ENCODE measurements around the gene CFAP97.
"Not testable (repeated sequence)": the region's sequence is repeated elsewhere in the genome, so short reads cannot be mapped to it uniquely, and the experiment has no call there.

CFAP97 gene

GRCh38 chr4:185221912-185222311 is 18.1 kb upstream of the CFAP97 start:
- DNase-seq: no peak

GRCh38 chr4:185221491-185221890 is 17.7 kb upstream of the CFAP97 start:
- DNase-seq: no peak

- DNase-seq: peak in 1 of 2 donors; percentile 76
Observed at GRCh38 chr4:185219551-185220344, 15.9 kb upstream of the CFAP97 start.

GRCh38 chr4:185218312-185218711 is 14.5 kb upstream of the CFAP97 start:
- no peak for DNase-seq

DNA sequence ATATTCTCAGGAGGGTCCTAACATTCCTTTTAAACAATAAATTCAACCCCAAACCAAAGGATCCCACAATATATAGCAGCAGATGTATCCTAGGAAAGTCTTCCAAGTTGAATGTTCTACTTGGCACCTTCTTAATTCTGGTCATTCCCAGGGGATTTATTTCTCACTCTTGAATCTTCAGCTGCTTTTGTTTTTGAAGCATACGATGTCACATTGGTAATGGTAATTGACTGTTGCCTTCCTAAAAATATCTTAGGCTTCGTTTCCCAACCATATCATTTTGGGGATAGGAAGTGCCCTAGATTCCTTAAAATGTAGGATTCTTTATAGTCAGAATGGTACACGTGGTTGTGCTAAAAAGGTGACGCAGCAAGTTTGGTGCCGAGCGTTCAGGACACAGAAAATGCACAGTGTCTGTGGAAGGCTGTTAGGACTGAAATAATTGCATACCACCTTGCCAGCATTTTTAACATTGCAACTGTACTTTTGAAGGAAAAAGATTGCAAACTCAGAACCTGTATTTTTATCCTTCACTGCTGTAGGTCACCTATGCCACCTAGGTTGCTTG is 13.7 kb upstream of the CFAP97 start:
- no peak for DNase-seq

- no peak for DNase-seq
Observed at GRCh38 chr4:185215261-185215660, 11.5 kb upstream of the CFAP97 start.

- DNase-seq: peak in 1 of 2 donors; percentile 65
Observed at GRCh38 chr4:185213877-185214276, 10.1 kb upstream of the CFAP97 start.

DNA sequence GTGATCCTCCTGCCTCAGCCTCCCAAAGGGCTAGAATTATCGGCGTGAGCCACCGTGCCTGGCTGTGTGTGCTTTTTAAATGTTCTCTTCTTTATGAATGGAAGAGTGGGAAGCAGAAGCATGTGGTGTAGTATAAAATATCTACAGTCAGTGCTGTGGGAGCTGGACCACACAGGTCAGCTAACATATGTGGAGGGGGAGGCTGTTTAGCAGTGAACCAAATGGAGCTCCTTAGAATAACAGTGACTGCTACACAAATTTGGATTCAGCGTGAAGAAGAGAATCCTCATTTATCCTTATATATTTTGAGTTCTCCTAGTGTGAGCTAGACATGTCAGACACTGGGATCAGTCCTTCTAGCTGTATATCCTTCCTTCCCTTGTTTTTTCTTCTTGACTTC is 8.8 kb upstream of the CFAP97 start:
- DNase-seq: no peak

DNA sequence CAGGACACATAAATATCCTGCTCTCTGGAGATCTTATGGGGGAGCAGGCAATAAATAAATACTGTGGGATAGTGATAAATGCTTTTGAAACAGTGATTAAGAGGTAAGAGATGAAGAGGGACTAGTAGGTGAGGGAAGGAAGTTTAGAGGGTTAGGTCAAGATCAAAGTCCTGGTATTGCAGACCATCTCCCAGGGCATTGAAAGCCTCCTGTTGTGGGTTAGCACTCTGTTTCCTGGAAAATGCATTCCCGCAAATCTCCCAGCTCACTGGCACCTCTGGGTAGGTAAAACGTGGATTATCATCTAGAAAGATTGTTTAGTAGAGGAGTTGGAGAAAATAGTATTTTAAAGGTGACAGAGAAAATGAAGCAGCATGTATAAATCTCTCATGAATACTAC is 7.8 kb upstream of the CFAP97 start:
- no peak for DNase-seq

- no peak for DNase-seq
Observed at GRCh38 chr4:185211035-185211434, 7.2 kb upstream of the CFAP97 start.

DNA sequence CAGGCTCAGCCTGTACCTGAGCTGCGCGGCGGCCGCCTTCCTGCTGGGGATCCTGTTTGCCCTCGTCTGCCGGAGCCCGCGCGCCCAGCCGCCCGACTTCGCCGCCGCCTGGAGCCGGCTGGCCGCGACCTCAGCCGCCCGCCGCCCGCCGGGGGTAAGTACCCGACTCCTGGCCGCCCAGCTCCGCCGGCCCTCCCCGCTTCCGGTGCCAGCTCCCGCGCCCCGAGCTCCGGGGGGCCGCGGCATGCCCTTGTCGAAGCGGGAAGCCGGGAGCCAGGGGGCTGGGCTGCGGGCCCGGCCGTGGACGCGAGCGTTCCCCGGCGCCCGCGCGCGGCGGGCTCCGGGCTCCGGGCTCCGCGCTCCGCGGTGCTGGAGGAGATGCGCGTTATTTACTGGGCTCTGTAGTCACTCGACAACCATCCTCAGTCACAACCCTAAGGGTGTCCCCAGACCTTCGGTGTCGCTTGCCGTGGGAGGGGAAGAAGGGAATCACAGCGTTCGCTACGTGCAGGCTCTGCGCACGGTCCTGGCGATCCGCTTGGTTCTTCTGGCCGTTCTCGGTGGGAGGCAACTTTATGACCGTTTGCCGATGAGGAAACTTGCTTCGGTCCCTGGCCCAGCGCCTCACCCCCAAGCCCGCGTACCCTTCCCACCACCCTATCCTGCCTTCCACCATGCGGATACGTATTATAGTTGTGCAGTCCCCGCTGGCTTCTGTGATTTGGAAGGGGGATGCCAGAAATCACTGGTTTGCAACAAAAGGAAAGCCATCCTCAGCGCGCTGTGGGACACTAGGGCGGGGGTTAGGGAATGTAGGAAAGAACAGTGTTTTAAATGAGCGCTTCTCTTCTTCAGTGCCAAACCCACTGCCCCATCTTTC is 6.5 kb upstream of the CFAP97 start:
- no peak for DNase-seq

GRCh38 chr4:185209852-185210101 is 6.0 kb upstream of the CFAP97 start:
- DNase-seq: not testable (repeated sequence)

DNA sequence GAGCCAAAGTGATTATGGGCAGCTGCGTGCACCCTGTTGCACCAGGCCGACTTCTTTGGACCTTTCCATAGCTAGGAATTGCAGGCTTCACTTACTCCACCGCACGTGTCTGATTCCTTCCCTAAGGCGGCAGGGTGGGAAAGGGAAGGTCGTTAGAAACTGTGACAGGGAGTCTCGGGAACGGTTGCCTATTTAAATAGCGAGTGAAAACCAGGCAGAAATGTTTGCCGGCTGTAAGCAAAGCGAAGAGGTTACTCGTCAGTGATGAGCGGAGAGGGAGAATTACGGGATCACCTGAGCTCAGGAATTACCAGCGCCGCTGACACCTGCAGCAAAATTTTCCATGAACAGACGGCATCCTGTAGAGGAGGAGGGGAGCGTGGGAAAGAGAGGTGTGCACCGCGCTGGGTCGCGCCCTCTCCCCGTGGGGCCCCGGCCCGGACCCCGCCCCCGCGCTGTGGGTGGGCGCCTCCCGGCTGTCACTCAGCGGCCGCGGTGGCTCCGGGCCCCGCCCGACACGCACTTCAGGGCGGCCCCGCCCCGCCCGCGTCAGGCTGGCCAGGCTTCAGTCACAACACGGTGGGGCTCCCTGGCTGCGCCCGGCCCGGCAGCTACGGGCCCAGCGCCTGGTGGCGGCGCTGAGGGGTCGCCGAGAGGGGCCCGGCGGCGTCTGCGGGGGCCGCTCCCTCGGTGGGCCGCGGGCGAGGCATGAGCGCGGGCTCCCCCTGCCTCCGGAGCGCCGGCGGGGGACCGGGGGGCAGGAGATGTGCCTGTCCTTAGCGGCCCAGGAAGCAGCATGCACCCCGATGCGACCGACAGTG is 5.4 kb upstream of the CFAP97 start, which contains the start of gene SNX25:
TSS of gene SNX25 (plus strand) at position 568 of the 821 bp plus-strand sequence. CDS start at position 797, 229 bp downstream.
- DNase-seq: peak; percentile 35 to 62

DNA sequence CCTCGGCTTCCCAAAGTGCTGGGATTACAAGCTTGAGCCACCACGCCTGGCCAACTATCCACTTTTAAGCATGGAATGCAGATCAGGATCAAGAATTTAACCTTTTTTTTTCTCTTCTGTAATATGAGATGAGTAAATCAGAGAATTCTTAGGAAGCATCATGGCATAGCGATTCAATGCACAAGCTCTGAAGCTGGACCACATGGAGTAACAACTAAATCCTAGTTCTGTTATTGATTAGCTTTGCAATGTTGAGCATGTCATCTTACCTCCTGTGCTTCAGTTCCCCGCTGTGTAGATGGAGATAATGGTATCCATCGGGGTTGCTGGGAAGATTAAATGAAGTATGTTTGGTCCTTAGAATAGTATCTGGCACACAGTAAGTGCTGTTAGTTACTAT is 3.7 kb upstream of the CFAP97 start:
- no peak for DNase-seq

DNA sequence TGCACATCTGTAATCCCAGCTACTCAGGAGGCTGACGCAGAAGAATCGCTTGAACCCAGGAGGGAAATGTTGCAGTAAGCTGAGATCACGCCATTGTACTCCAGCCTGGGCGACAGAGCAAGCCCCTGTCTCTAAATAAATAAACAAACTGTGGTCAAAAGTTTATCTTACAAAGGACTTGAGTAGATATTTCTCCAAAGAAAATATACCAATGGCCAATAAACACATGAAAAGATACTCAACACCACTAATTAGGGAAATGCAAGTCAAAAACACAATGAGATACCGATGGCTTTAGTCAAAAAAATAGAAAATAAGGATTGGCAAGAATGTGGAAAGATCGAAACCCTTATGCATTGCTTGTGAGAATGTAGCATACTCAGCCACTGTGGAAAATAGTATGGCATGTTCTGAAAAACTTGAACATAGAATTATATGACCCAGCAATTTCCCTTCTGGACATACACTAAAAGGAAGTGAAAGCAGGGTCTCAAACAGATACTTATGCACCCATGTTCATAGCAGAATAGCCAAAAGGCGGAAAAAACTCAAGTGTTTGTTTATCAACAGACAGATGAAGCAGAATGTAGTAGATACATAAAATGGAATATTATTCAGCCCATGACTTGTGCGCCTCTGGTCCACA is 2.0 kb upstream of the CFAP97 start:
- no peak for DNase-seq

DNA sequence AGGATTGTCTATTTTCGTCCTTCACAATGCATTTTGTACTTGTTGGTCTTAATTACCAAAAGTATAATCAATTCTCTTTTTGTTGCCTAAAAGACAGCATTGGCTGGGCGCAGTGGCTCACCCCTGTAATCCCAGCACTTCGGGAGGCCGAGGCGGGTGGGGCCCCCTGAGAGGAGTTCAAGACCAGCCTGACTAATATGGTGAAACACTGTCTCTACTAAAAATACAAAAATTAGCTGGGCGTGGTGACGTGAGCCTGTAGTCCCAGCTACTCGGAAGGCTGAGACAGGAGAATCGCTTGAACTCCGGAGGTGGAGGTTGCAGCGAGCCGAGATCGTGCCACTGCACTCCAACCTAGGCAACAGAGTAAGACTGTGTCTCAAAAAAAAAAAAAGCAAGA is 1.3 kb upstream of the CFAP97 start:
- not testable (repeated sequence) for DNase-seq

GRCh38 chr4:185204238-185204910 is 574 bp upstream of the CFAP97 start:
- DNase-seq: no peak

- no peak for DNase-seq
Observed at GRCh38 chr4:185202984-185203485, 765 bp downstream of the CFAP97 start.

DNA sequence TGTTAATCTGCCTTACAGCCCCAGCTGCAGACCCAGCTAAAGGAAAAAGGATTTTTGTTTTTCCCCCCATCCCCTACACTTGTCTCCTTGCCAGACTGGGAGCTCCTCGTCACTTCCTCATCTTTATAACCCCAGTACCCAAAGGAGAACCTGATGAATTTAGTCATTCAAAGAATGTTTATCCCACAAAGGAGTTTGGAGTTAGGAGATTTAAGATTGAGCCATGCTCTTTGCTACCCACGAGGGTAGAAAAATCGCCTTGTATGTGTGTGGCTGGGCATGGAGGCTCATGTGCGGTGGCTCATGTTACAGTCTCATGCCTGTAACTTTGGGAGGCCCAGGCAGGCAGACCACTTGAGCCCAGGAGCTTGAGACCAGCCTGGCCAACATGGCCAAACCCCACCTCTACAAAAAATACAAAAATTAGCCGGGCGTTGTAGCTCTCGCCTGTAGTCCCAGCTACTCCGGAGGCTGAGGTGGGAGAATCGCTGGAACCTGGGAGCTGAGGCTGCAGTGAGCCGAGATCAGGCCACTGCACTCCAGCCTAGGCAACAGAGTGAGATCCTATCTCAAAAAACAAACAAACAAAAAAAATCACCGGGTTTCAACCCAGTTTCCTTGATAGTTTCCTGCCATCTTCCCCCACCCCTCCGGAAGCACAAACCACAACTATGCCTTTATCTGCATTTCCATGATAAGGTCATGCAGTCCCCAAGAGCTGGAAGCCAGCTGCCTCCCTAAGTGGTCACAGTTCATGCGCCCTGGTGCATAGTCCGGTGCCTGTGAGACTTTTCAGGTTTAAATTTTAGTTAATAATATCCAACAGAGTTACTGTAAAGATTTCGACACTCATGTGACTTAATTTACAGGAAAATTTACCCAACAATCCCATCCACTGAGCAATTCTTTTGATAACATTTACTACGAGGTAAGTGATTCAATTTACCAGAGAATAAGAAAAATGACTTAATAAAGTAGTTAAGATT is 1.5 kb downstream of the CFAP97 start:
- DNase-seq: no peak

DNA sequence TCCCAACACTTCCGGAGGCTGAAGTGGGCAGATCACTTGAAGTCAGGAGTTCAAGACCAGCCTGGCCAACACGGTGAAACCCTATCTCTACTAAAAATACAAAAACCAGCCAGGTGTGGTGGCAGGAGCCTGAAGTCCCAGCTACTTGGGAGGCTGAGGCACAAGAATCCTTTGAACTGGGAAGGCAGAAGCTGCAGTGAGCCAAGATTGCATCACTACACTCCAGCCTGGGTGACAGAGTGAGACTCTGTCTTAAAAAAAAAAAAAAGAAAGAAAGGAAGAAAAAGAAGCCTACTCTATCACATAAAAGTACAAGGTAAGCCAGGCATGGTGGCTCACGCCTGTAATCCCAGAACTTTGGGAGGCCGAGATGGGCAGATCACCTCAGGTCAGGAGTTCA is 5.6 kb downstream of the CFAP97 start:
- DNase-seq: not testable (repeated sequence)

Data from bone marrow (tissue), 2 donors.